ENCODE measurements around the gene HMCES.
A peak's percentile ranks its signal among the peaks of the same experiment; 100 is the strongest.

HMCES gene

GRCh38 chr3:129278439-129278965 lies at the start of gene HMCES:
HMCES (plus strand) TSS chr3:129278870; CDS start chr3:129279733, 863 bp downstream.
- peak; percentile 95 for DNase-seq

- no peak for DNase-seq
These were observed 49.6 kb upstream of the HMCES start for GRCh38 chr3:129228891-129229585.

- peak; percentile 20 for DNase-seq
These were observed 48.2 kb upstream of the HMCES start for GRCh38 chr3:129230311-129231019.

GRCh38 chr3:129231331-129232119 lies 47.1 kb upstream of the HMCES start:
- DNase-seq: no peak

- DNase-seq: peak; percentile 37
These were observed 45.1 kb upstream of the HMCES start for GRCh38 chr3:129233538-129233937.

GRCh38 chr3:129234441-129234840 lies 44.2 kb upstream of the HMCES start:
- DNase-seq: no peak

GRCh38 chr3:129235344-129235917 lies 43.2 kb upstream of the HMCES start:
- DNase-seq: no peak

- DNase-seq: peak; percentile 41
These were observed 39.5 kb upstream of the HMCES start for GRCh38 chr3:129238945-129239705.

GRCh38 chr3:129239991-129240390 lies 38.7 kb upstream of the HMCES start:
- no peak for DNase-seq

GRCh38 chr3:129240436-129240835 lies 38.2 kb upstream of the HMCES start:
- no peak for DNase-seq

- DNase-seq: no peak
These were observed 33.5 kb upstream of the HMCES start for GRCh38 chr3:129245141-129245540.

GRCh38 chr3:129245641-129246306 lies 32.9 kb upstream of the HMCES start:
- DNase-seq: peak; percentile 87

- DNase-seq: no peak
These were observed 32.0 kb upstream of the HMCES start for GRCh38 chr3:129246636-129247035.

GRCh38 chr3:129248286-129248979 lies 30.2 kb upstream of the HMCES start:
- DNase-seq: no peak

GRCh38 chr3:129249284-129250065 lies 29.2 kb upstream of the HMCES start, which contains the start of gene COPG1:
COPG1 (plus strand) TSS chr3:129249606; CDS start chr3:129249710, 104 bp downstream.
- DNase-seq: peak; percentile 92

- DNase-seq: no peak
These were observed 25.9 kb upstream of the HMCES start for GRCh38 chr3:129252748-129253147.

GRCh38 chr3:129254536-129255230 lies 24.0 kb upstream of the HMCES start:
- no peak for DNase-seq

- DNase-seq: no peak
These were observed 22.4 kb upstream of the HMCES start for GRCh38 chr3:129256270-129256669.

GRCh38 chr3:129257609-129258008 lies 21.1 kb upstream of the HMCES start:
- no peak for DNase-seq
